ENCODE results near the gene HSDL1. TPM values are rescaled to one million over a fixed set of nuclear protein-coding genes. Genes with fewer than 3 reads are reported as not detected.

The HSDL1 gene
- total RNA-seq, 2 donors from 2014 or later, result 11.2 to 11.8 TPM

DNA sequence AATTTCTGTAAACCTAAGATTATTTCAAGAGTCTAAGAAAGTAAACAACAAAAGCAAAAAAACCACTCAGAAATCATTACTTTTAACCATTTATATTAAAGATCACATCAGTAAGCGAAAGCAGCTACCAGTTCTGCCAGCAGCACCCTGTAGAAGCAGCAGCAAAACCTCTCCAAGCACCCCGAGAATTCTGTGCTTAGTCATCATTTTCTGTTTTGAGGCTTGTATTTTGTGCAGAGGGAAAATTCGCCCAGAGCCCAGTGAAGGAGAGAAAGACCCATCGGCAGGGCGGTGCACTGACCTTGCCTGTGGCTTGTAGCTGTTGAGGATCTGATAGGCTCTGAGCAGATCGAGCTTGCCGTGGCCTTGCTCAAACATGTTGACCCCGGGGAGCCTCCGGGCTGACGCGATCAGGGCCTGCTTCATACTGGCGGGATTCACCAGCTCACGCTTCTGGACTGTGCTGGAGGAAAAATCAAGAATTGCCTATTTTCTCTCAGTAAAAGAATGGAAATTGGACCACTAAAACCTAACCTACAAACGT is 63.5 kb downstream of the HSDL1 start:
- H3K36me3 Mint-ChIP-seq, result peaks cover 6 to 13% of the 10 kb centered on the region in 2 donors
- peak overlapping the region in 1 of 2 donors; percentile 53 for H3K27ac Mint-ChIP-seq
- H3K9me3 Mint-ChIP-seq, result no peaks in the 10 kb centered on the region
- ATAC-seq (no peak), DNase-seq (ENCODE audit: low spot score in 2 of 2) (no peak)

DNA sequence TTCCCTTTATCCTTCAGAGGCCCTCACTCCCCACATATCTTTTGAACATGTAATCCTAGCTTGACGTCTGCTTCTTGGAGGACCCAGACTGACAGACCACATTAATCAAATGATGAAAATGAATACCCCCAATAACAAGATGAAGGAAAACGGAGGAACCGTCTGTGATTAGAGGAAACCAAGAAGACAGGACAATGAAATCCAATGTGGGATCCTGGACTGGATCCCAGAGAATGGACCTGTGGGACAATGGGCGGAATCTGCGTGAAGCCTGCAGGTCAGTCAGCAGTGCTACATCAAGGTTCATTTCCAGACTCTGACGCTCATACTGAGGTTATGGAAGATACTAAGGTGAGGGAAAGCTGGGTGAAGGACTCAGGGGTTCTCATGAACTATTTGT is 64.2 kb downstream of the HSDL1 start:
- DNase-seq (ENCODE audit: low spot score in 2 of 2), result no peak
- H3K9me3 Mint-ChIP-seq, result no peaks in the 10 kb centered on the region
- ATAC-seq, result no peak
- H3K27ac Mint-ChIP-seq, result peak overlapping the region in 1 of 2 donors; percentile 53
- peaks cover under 1 to 7% of the 10 kb centered on the region in 2 donors for H3K36me3 Mint-ChIP-seq

GRCh38 chr16:84080378-84080777 is 64.6 kb downstream of the HSDL1 start:
- DNase-seq (ENCODE audit: low spot score in 2 of 2) (no peak), ATAC-seq (no peak)
- Mint-ChIP-seq H3K9me3 (no peaks in the 10 kb centered on the region), H3K36me3 (peaks cover 0 to 6% of the 10 kb centered on the region in 2 donors), H3K27ac (peak overlapping the region; percentile 48 to 53)

GRCh38 chr16:84079664-84080063 is 65.3 kb downstream of the HSDL1 start:
- Mint-ChIP-seq H3K9me3 (no peaks in the 10 kb centered on the region), H3K36me3 (peaks cover 0 to 6% of the 10 kb centered on the region in 2 donors), H3K27ac (peak overlapping the region in 1 of 2 donors; percentile 48)
- DNase-seq (ENCODE audit: low spot score in 2 of 2) (no peak), ATAC-seq (no peak)

DNA sequence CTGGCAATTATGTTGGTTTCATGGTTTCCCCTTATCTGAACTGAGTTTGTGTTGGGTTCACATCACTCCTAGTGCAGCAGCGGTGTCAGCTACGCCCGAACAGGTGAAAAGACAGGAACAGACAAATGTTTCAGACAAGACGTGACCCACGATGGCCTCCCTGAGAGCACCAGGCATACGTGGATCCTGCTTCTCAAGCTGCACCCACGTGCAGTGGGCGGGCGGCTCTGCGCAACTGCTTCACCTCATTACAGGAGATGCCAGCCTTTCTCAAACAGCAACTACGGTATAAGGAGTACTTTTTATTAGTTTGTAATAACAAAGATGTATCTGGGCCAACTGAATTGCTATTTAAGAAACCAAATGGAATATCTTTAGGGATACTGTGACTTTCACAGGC is 69.6 kb downstream of the HSDL1 start:
- H3K27ac Mint-ChIP-seq, result no peak overlapping the region
- no peaks in the 10 kb centered on the region for H3K36me3 Mint-ChIP-seq
- no peak for DNase-seq (ENCODE audit: low spot score in 2 of 2)
- no peak for ATAC-seq
- no peaks in the 10 kb centered on the region for H3K9me3 Mint-ChIP-seq

DNA sequence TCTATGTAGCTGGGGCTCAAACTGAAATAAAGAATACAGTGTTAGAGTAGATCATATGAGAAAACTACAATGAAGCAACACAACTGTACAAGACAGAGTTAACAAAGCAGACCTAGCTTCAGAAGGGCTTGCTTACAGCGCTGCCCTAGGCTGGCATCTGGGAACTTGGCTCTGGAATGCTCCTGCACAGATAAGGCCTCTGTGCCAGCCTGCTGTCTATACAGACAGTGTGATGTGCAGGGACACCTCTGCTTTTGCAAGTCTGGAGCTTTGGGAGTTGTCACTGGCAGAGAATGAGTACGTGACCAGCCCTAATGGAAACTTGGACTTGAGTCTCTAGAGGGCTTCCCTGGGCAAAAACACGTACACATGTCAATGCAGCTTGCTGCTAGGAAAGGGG is 70.3 kb downstream of the HSDL1 start:
- Mint-ChIP-seq H3K9me3 (no peaks in the 10 kb centered on the region), H3K27ac (no peak overlapping the region), H3K36me3 (no peaks in the 10 kb centered on the region)
- ATAC-seq (no peak), DNase-seq (ENCODE audit: low spot score in 2 of 2) (no peak)

Other genes starting within 250 kb of the HSDL1 start
- gene MLYCD, start 246.1 kb downstream of the HSDL1 start, total RNA-seq, result 1 to 10 TPM; 2.3 to 3.3 TPM
- under 1 TPM; 0.49 to 0.87 TPM for gene OSGIN1, start 191.9 kb downstream of the HSDL1 start, total RNA-seq
- gene NECAB2, start 176.9 kb downstream of the HSDL1 start, total RNA-seq, result not detected
- not detected for gene SLC38A8, start 102.4 kb downstream of the HSDL1 start, total RNA-seq
- 10 to 100 TPM; 39.9 to 41.1 TPM for gene MBTPS1, start 28.2 kb downstream of the HSDL1 start, total RNA-seq
- not detected for gene DNAAF1, start 131 bp upstream of the HSDL1 start, total RNA-seq
- gene TAF1C, start 41.9 kb upstream of the HSDL1 start, total RNA-seq, result 10 to 100 TPM; 42.5 to 52.8 TPM
- under 1 TPM in 1 of 2 donors, not detected in 1; 0.47 TPM for gene ADAD2, start 46.0 kb upstream of the HSDL1 start, total RNA-seq
- not detected for gene KCNG4, start 94.8 kb upstream of the HSDL1 start, total RNA-seq
- not detected for gene WFDC1, start 149.7 kb upstream of the HSDL1 start, total RNA-seq
- gene ATP2C2, start 223.4 kb upstream of the HSDL1 start, total RNA-seq, result not detected

Data from activated naive CD4-positive, alpha-beta T cell treated with anti-CD3 and anti-CD28 coated beads, Interleukin-2, amount 50 U/mL, for 72 hours (primary cell).